ENCODE results near the gene TTLL3. TPM values are rescaled to one million over a fixed set of nuclear protein-coding genes. Genes with fewer than 3 reads are reported as not detected.

The TTLL3 gene
- polyA plus RNA-seq, 1 donor: 35.6 TPM

- DNase-seq (ENCODE audit: low read depth): no peak
These were observed 29.2 kb upstream of the TTLL3 start for GRCh38 chr3:9780910-9781309.

- DNase-seq (ENCODE audit: low read depth): no peak
These were observed 28.5 kb upstream of the TTLL3 start for GRCh38 chr3:9781551-9781950.

- DNase-seq (ENCODE audit: low read depth): no peak
These were observed 28.0 kb upstream of the TTLL3 start for GRCh38 chr3:9781978-9782603.

GRCh38 chr3:9782770-9783169 lies 27.3 kb upstream of the TTLL3 start:
- no peak for DNase-seq (ENCODE audit: low read depth)

GRCh38 chr3:9783954-9784353 lies 26.1 kb upstream of the TTLL3 start:
- DNase-seq (ENCODE audit: low read depth): no peak

- DNase-seq (ENCODE audit: low read depth): no peak
These were observed 25.1 kb upstream of the TTLL3 start for GRCh38 chr3:9784965-9785364.

- DNase-seq (ENCODE audit: low read depth): no peak
These were observed 24.5 kb upstream of the TTLL3 start for GRCh38 chr3:9785602-9786001.

GRCh38 chr3:9786209-9786739 lies 23.8 kb upstream of the TTLL3 start:
- DNase-seq (ENCODE audit: low read depth): no peak

GRCh38 chr3:9786825-9787669 lies 23.0 kb upstream of the TTLL3 start:
- no peak for DNase-seq (ENCODE audit: low read depth)

GRCh38 chr3:9787714-9788113 lies 22.3 kb upstream of the TTLL3 start:
- DNase-seq (ENCODE audit: low read depth): no peak

- no peak for DNase-seq (ENCODE audit: low read depth)
These were observed 18.9 kb upstream of the TTLL3 start for GRCh38 chr3:9791127-9791526.

- no peak for DNase-seq (ENCODE audit: low read depth)
These were observed 18.2 kb upstream of the TTLL3 start for GRCh38 chr3:9791790-9792404.

- DNase-seq (ENCODE audit: low read depth): peak; percentile 93
These were observed 17.5 kb upstream of the TTLL3 start, which contains the start of the genes ARPC4 and TADA3 for GRCh38 chr3:9792405-9793160. TSS of gene ARPC4 (plus strand) at chr3:9793082. CDS start at chr3:9793122, 40 bp downstream. TSS of gene TADA3 (minus strand) at chr3:9792473. CDS start at chr3:9791466, 1,007 bp downstream.

GRCh38 chr3:9793161-9793781 lies 16.8 kb upstream of the TTLL3 start:
- DNase-seq (ENCODE audit: low read depth): no peak

GRCh38 chr3:9794400-9794799 lies 15.7 kb upstream of the TTLL3 start:
- DNase-seq (ENCODE audit: low read depth): no peak

GRCh38 chr3:9795207-9795606 lies 14.9 kb upstream of the TTLL3 start:
- no peak for DNase-seq (ENCODE audit: low read depth)

- DNase-seq (ENCODE audit: low read depth): no peak
These were observed 12.7 kb upstream of the TTLL3 start for GRCh38 chr3:9797196-9797945.

GRCh38 chr3:9800529-9800928 lies 9.5 kb upstream of the TTLL3 start:
- DNase-seq (ENCODE audit: low read depth): no peak

- DNase-seq (ENCODE audit: low read depth): no peak
These were observed 6.6 kb upstream of the TTLL3 start for GRCh38 chr3:9803494-9803893.

- DNase-seq (ENCODE audit: low read depth): no peak
These were observed 5.1 kb upstream of the TTLL3 start for GRCh38 chr3:9804996-9805395.

All from forelimb muscle (tissue), 1 donor.